IMR-90 (cell line): ENCODE data around the gene CRYBA4. TPM values are rescaled to one million over a fixed set of nuclear protein-coding genes. Genes with fewer than 3 reads are reported as not detected.

Experiments used
- ATAC-seq: fragments of 200-7000 bp; cut with Tn5 transposase; 2 replicates; pipeline ENCODE4 v1.9.1; 2020; ENCODE audit warnings: low read depth, mild to moderate bottlenecking, moderate library complexity
- BruUV-seq: library from RNA; stranded (reverse); fragments of 400-500 nt; replicated peaks from 2 replicates; lab custom pipeline; 2021; lab: Mats Ljungman, UMichigan
- CTCF ChIA-PET: fragments of 300-600 bp; formaldehyde crosslinking; extraction: SDS; loops from one replicate; lab custom pipeline; 2021; ENCODE audit warnings: antibody characterized with exemption; lab: Yijun Ruan, JAX
- POLR2A ChIA-PET: fragments of 300-600 bp; sonication (Branson Sonifier 250); formaldehyde crosslinking; loops from one replicate; lab custom pipeline; 2022; ENCODE audit warnings: antibody characterized with exemption; ENCODE audit not compliant: unreplicated experiment; lab: Charles Lee
- DNase-seq: peaks from one replicate; pipeline ENCODE4 v3.0.0; 2013
- H2AFZ ChIP-seq: replicated peaks from 2 replicates; pipeline ENCODE3; 2013; ENCODE audit warnings: low read length, mild to moderate bottlenecking; ENCODE audit not compliant: poor library complexity
- H2AK5ac ChIP-seq: 2 replicates; pipeline ENCODE4 v1.6.1; 2013; ENCODE audit warnings: low read depth, low read length, inconsistent platforms
- H2AK9ac ChIP-seq: replicated peaks from 2 replicates; pipeline ENCODE3; 2013; ENCODE audit warnings: mild to moderate bottlenecking, low read depth, low read length, moderate library complexity; ENCODE audit not compliant: poor library complexity
- H2BK120ac ChIP-seq: 2 replicates; pipeline ENCODE4 v1.6.1; 2013; ENCODE audit warnings: low read depth, low read length, inconsistent platforms
- H2BK15ac ChIP-seq: 3 replicates; pipeline ENCODE4 v1.6.1; 2013; ENCODE audit warnings: low read depth, low read length, inconsistent platforms
- H2BK20ac ChIP-seq: 2 replicates; pipeline ENCODE4 v1.6.1; 2013; ENCODE audit warnings: low read depth, mild to moderate bottlenecking, inconsistent platforms, low read length, moderate library complexity
- H2BK5ac ChIP-seq: 2 replicates; pipeline ENCODE4 v1.6.1; 2013; ENCODE audit warnings: mild to moderate bottlenecking, low read depth, low read length, inconsistent platforms; ENCODE audit not compliant: poor library complexity, severe bottlenecking
- H3K14ac ChIP-seq: replicated peaks from 2 replicates; pipeline ENCODE4 v1.6.1; 2013; ENCODE audit warnings: low read depth, low read length, inconsistent platforms
- H3K18ac ChIP-seq: 2 replicates; pipeline ENCODE4 v1.6.1; 2013; ENCODE audit warnings: low read depth, low read length, control low read depth
- H3K23ac ChIP-seq: 2 replicates; pipeline ENCODE4 v1.6.1; 2013; ENCODE audit warnings: low read depth, low read length, inconsistent platforms
- H3K27ac ChIP-seq: 2 replicates; pipeline ENCODE4 v1.5.1; 2013; ENCODE audit warnings: mild to moderate bottlenecking, control low read depth, low read length; ENCODE audit not compliant: insufficient read depth
- H3K27me3 ChIP-seq: 2 replicates; pipeline ENCODE4 v1.6.1; 2013; ENCODE audit warnings: low read length; ENCODE audit not compliant: control insufficient read depth, insufficient read depth
- H3K36me3 ChIP-seq: 2 replicates; pipeline ENCODE4 v1.6.1; 2013; ENCODE audit warnings: low read length, mixed read lengths; ENCODE audit not compliant: control insufficient read depth, insufficient read depth
- H3K4ac ChIP-seq: 2 replicates; pipeline ENCODE4 v1.6.1; 2013; ENCODE audit warnings: low read depth, low read length, inconsistent platforms
- H3K4me1 ChIP-seq: 2 replicates; pipeline ENCODE4 v1.6.1; 2013; ENCODE audit warnings: low read length, mixed read lengths; ENCODE audit not compliant: control insufficient read depth, insufficient read depth
- H3K4me2 ChIP-seq: 2 replicates; pipeline ENCODE4 v1.6.1; 2013; ENCODE audit warnings: low read depth, mild to moderate bottlenecking, control low read depth, low read length, moderate library complexity
- H3K4me3 ChIP-seq: 2 replicates; pipeline ENCODE4 v1.5.1; 2013; ENCODE audit warnings: low read depth, mild to moderate bottlenecking, control low read depth, low read length, moderate library complexity; ENCODE audit not compliant: insufficient read depth
- H3K56ac ChIP-seq: 2 replicates; pipeline ENCODE4 v1.6.1; 2013; ENCODE audit warnings: low read length, inconsistent platforms; ENCODE audit not compliant: insufficient read depth; ENCODE audit errors: extremely low read depth
- H3K79me1 ChIP-seq, 2 experiments: 2 replicates each; pipeline ENCODE4 v1.6.1; 2013; ENCODE audit warnings: low read length in 2 of 2, inconsistent platforms in 1 of 2, low read depth in 1 of 2
- H3K9ac ChIP-seq: 2 replicates; pipeline ENCODE4 v1.6.1; 2013; ENCODE audit warnings: low read depth, low read length, control low read depth
- H3K9me1 ChIP-seq: 2 replicates; pipeline ENCODE4 v1.6.1; 2013; ENCODE audit warnings: low read length, inconsistent platforms; ENCODE audit not compliant: insufficient read depth
- H3K9me3 ChIP-seq: 2 replicates; pipeline ENCODE4 v1.6.1; 2013; ENCODE audit warnings: low read length; ENCODE audit not compliant: control insufficient read depth, insufficient read depth
- H4K20me1 ChIP-seq: 2 replicates; pipeline ENCODE4 v1.6.1; 2013; ENCODE audit warnings: low read length, inconsistent platforms; ENCODE audit not compliant: insufficient read depth
- H4K5ac ChIP-seq: 2 replicates; pipeline ENCODE4 v1.6.1; 2013; ENCODE audit warnings: mild to moderate bottlenecking, low read depth, low read length, control low read depth
- H4K8ac ChIP-seq, 2 experiments: 2 replicates each; pipeline ENCODE4 v1.6.1; 2013; ENCODE audit warnings: low read depth in 2 of 2, low read length in 2 of 2, control low read depth in 1 of 2, inconsistent platforms in 1 of 2
- H4K91ac ChIP-seq: 2 replicates; pipeline ENCODE4 v1.6.1; 2013; ENCODE audit warnings: low read depth, low read length, inconsistent platforms; ENCODE audit not compliant: insufficient read depth
- CEBPB ChIP-seq: IDR thresholded peaks from 2 replicates; pipeline ENCODE4 v1.6.1; 2012; ENCODE audit warnings: low read depth, low read length, improper control_type of control experiment
- CHD1 ChIP-seq: IDR thresholded peaks from 2 replicates; pipeline ENCODE4 v1.6.1; 2012; ENCODE audit warnings: low read depth, low read length, improper control_type of control experiment
- FOS ChIP-seq: fragments of 150-350 bp; IDR thresholded peaks from 2 replicates; pipeline ENCODE4 v1.6.1; 2016; ENCODE audit warnings: low read depth, low read length
- MAZ ChIP-seq: IDR thresholded peaks from 2 replicates; pipeline ENCODE4 v1.6.1; 2012; ENCODE audit warnings: low read depth, mild to moderate bottlenecking, low read length, improper control_type of control experiment, moderate library complexity, borderline replicate concordance
- NFE2L2 ChIP-seq: fragments of 150-350 bp; IDR thresholded peaks from 2 replicates; pipeline ENCODE4 v1.6.1; 2016; ENCODE audit warnings: low read depth, mild to moderate bottlenecking, low read length
- POLR2A ChIP-seq: IDR thresholded peaks from 2 replicates; pipeline ENCODE4 v1.6.1; 2012; ENCODE audit warnings: mild to moderate bottlenecking, low read depth, low read length
- SMC3 ChIP-seq: fragments of 150-350 bp; IDR thresholded peaks from 2 replicates; pipeline ENCODE4 v1.6.1; 2016; ENCODE audit warnings: low read depth, mild to moderate bottlenecking, antibody characterized with exemption, low read length, moderate library complexity
- USF2 ChIP-seq: fragments of 150-350 bp; IDR thresholded peaks from 2 replicates; pipeline ENCODE4 v1.6.1; 2017; ENCODE audit warnings: mild to moderate bottlenecking, antibody characterized with exemption, low read length, low read depth
- WGBS, 2 experiments: methylation state at CpG; one replicate each; pipeline versions ENCODE4 v1.1.5 to v1.1.7; 2013; ENCODE audit warnings: missing lambda C conversion rate in 2 of 2; ENCODE audit not compliant: insufficient read length in 1 of 2; ENCODE audit errors: extremely low coverage in 2 of 2; 5-methylcytosine and 5-hydroxymethylcytosine counted together
- dilution Hi-C: fragments of 300-500 bp; cut with HindIII; formaldehyde crosslinking; loops from one replicate; pipeline ENCODE4 v1.14.3; 2018; ENCODE audit warnings: low sequenced_read_pairs; ENCODE audit not compliant: unreplicated experiment
- in situ Hi-C: fragments of 300-500 bp; cut with MboI; formaldehyde crosslinking; loops from 3 replicates; pipeline ENCODE4 v1.14.3; 2019; ENCODE audit warnings: low sequenced_read_pairs, inconsistent platforms, mixed read lengths
- intact Hi-C: fragments of 100-400 bp; cut with micrococcal nuclease; formaldehyde crosslinking; loops from 2 replicates; pipeline ENCODE4 v1.10.0; 2022
- polyA plus RNA-seq, 3 experiments: library from polyadenylated mRNA; depleted of rRNA; stranded (reverse); fragments of >200 nt; gene quantifications; 2 replicates each; pipeline ENCODE4 v1.2.3, GENCODE V29; 2012; ENCODE audit warnings: low replicate concordance in 1 of 3
- total RNA-seq: library from RNA; depleted of rRNA; stranded (reverse); fragments of >200 nt; gene quantifications from 2 replicates; pipeline ENCODE4 v1.2.3, GENCODE V29; 2012

The CRYBA4 gene
- total and polyA plus RNA-seq, 2 of the 4 experiments (the other 2 are of a cell fraction): not detected

- ChIA-PET POLR2A (no interaction called here), CTCF (no interaction called here)
- Histone ChIP-seq H2BK20ac (no peak overlapping the region), H4K8ac (no peak overlapping the region), H2AK9ac (no peak overlapping the region), H3K27ac (no peak overlapping the region), H4K20me1 (no peaks in the 10 kb centered on the region), H3K9me1 (no peaks in the 10 kb centered on the region), H2AK5ac (no peak overlapping the region), H2AFZ (peak overlapping the region; percentile 47), H3K18ac (no peak overlapping the region), H3K4me1 (no peaks in the 10 kb centered on the region), H4K91ac (no peak overlapping the region), H3K79me1 (no peaks in the 10 kb centered on the region), H2BK5ac (no peak overlapping the region), H3K9me3 (no peaks in the 10 kb centered on the region), H3K4me3 (no peak overlapping the region), H3K4me2 (no peak overlapping the region), H3K36me3 (no peaks in the 10 kb centered on the region), H3K56ac (no peak overlapping the region), H2BK15ac (no peak overlapping the region; the same call in 2 of the 3 replicates), H4K5ac (no peak overlapping the region), H3K23ac (no peak overlapping the region), H2BK120ac (no peak overlapping the region), H3K4ac (no peak overlapping the region), H3K27me3 (peaks cover 31% of the 10 kb centered on the region), H3K9ac (no peak overlapping the region), H3K14ac (no peak overlapping the region)
- intact Hi-C loops (no loop called here), dilution Hi-C loops (no loop called here), in situ Hi-C loops (no loop called here)
- 80% methylated on average over 5 of the region's 12 CpGs; no CpG with 5 or more reads in 1 of the 2 experiments for WGBS, 2 experiments
- no TSS peak for BruUV-seq
- no peak for DNase-seq
- no peak for ATAC-seq
- TF ChIP-seq SMC3: no peak
- TF ChIP-seq POLR2A: no peak
- no peak for TF ChIP-seq MAZ
- no peak for TF ChIP-seq CEBPB
- no peak for TF ChIP-seq CHD1
- TF ChIP-seq NFE2L2: no peak
- TF ChIP-seq USF2: no peak
- no peak for TF ChIP-seq FOS
Observed at GRCh38 chr22:26624803-26625202, 3.0 kb downstream of the CRYBA4 start.
